OCI-LY3 (cell line): Measurements from ENCODE around the gene PI4KB.
"Not testable (repeated sequence)": the region's sequence is repeated elsewhere in the genome, so short reads cannot be mapped to it uniquely, and the experiment has no call there.

Source experiments
- EZH2phosphoT487 ChIP-seq: fragments of 200-600 bp; shearing (Covaris generic); IDR thresholded peaks from 2 replicates; pipeline ENCODE4 v1.6.1; 2018; ENCODE audit warnings: antibody characterized with exemption, mixed run types, low read depth
- TF ChIP-seq, protein P1 (sequence below): fragments of 200-600, 300-600 bp; sonication (generic); IDR thresholded peaks from 2 replicates; pipeline ENCODE4 v1.5.1; 2014; ENCODE audit warnings: antibody characterized with exemption, low read length, low read depth

DNA sequence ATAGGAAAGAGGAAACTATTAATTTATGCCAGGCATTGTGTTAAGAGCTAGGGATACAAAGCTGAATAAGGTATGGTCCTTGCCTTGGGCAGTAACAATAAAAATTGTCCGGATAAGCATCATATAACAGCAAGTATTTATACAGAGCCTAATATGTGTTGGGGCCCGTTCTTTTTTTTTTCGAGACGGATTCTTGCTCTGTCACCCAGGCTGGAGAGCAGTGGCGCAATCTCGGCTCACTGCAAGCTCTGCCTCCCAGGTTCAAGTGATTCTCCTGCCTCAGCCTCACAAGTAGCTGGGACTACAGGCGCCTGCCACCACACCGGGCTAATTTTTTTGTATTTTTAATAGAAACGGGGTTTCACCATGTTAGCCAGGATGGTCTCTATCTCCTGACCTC lies 23.1 kb upstream of the PI4KB start:
- TF ChIP-seq, protein P1, sequence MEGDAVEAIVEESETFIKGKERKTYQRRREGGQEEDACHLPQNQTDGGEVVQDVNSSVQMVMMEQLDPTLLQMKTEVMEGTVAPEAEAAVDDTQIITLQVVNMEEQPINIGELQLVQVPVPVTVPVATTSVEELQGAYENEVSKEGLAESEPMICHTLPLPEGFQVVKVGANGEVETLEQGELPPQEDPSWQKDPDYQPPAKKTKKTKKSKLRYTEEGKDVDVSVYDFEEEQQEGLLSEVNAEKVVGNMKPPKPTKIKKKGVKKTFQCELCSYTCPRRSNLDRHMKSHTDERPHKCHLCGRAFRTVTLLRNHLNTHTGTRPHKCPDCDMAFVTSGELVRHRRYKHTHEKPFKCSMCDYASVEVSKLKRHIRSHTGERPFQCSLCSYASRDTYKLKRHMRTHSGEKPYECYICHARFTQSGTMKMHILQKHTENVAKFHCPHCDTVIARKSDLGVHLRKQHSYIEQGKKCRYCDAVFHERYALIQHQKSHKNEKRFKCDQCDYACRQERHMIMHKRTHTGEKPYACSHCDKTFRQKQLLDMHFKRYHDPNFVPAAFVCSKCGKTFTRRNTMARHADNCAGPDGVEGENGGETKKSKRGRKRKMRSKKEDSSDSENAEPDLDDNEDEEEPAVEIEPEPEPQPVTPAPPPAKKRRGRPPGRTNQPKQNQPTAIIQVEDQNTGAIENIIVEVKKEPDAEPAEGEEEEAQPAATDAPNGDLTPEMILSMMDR, result not testable (repeated sequence)
- TF ChIP-seq EZH2phosphoT487, result not testable (repeated sequence)
